GM23338 (cell line): Measurements from ENCODE around the gene SERPINB8. TPM values are rescaled to one million over a fixed set of nuclear protein-coding genes. Genes with fewer than 3 reads are reported as not detected.

Source experiments
- ATAC-seq: fragments of 200-7000 bp; cut with Tn5 transposase; 3 replicates; pipeline ENCODE4 v1.9.1; 2020
- DNase-seq: peaks from one replicate; pipeline ENCODE4 v3.0.0-alpha.2; 2015; ENCODE audit warnings: low spot score
- H2AFZ ChIP-seq: fragments of 200-600 bp; sonication (generic); 2 replicates; pipeline ENCODE4 v1.8.0; 2016; ENCODE audit warnings: antibody characterized with exemption, mild to moderate bottlenecking, moderate library complexity
- H3F3A ChIP-seq: fragments of 200-600 bp; sonication (generic); replicated peaks from 2 replicates; pipeline ENCODE4 v1.8.0; 2017; ENCODE audit warnings: antibody characterized with exemption, mixed run types, low read depth
- H3K27ac ChIP-seq: fragments of 200-600 bp; sonication (generic); 2 replicates; pipeline ENCODE4 v1.6.1; 2016; ENCODE audit warnings: low read depth
- H3K27me3 ChIP-seq: fragments of 200-600 bp; sonication (generic); 2 replicates; pipeline ENCODE4 v1.8.0; 2016; ENCODE audit warnings: mild to moderate bottlenecking, mixed run types, moderate library complexity; ENCODE audit not compliant: insufficient read depth
- H3K36me3 ChIP-seq: fragments of 200-600 bp; sonication (generic); 2 replicates; pipeline ENCODE4 v1.8.0; 2016; ENCODE audit warnings: mild to moderate bottlenecking; ENCODE audit not compliant: insufficient read depth
- H3K4me1 ChIP-seq: fragments of 200-600 bp; sonication (generic); 2 replicates; pipeline ENCODE4 v1.8.0; 2016; ENCODE audit warnings: mild to moderate bottlenecking, moderate library complexity; ENCODE audit not compliant: insufficient read depth
- H3K4me2 ChIP-seq: fragments of 200-600 bp; sonication (generic); 2 replicates; pipeline ENCODE4 v1.7.1; 2017; ENCODE audit warnings: mixed run types
- H3K4me3 ChIP-seq: fragments of 200-600 bp; sonication (generic); 2 replicates; pipeline ENCODE4 v1.6.1; 2016; ENCODE audit warnings: mixed run types
- H3K79me2 ChIP-seq: fragments of 200-600 bp; sonication (generic); replicated peaks from 2 replicates; pipeline ENCODE4 v1.8.0; 2017; ENCODE audit warnings: mild to moderate bottlenecking; ENCODE audit not compliant: insufficient read depth
- H3K9me2 ChIP-seq: fragments of 200-600 bp; sonication (generic); 2 replicates; pipeline ENCODE4 v1.8.0; 2017; ENCODE audit not compliant: insufficient read depth
- H4K20me1 ChIP-seq: fragments of 200-600 bp; sonication (generic); replicated peaks from 2 replicates; pipeline ENCODE4 v1.8.0; 2017; ENCODE audit warnings: mild to moderate bottlenecking; ENCODE audit not compliant: insufficient read depth
- H3K27ac Mint-ChIP-seq: 2 replicates; pipeline ENCODE4 v1.8.0; 2020; ENCODE audit warnings: inconsistent platforms, mild to moderate bottlenecking, moderate library complexity, mixed read lengths
- H3K27me3 Mint-ChIP-seq: 3 replicates; pipeline ENCODE4 v1.8.0; 2022; ENCODE audit warnings: low read depth, mild to moderate bottlenecking, moderate library complexity, mixed read lengths, inconsistent platforms; ENCODE audit not compliant: insufficient read depth, poor library complexity
- H3K36me3 Mint-ChIP-seq: 3 replicates; pipeline ENCODE4 v1.8.0; 2021; ENCODE audit warnings: low read depth, mild to moderate bottlenecking, inconsistent platforms, moderate library complexity, mixed read lengths
- H3K4me1 Mint-ChIP-seq: 3 replicates; pipeline ENCODE4 v1.8.0; 2020; ENCODE audit warnings: mild to moderate bottlenecking, inconsistent platforms, mixed read lengths
- H3K4me3 Mint-ChIP-seq: 3 replicates; pipeline ENCODE4 v1.8.0; 2021; ENCODE audit warnings: moderate library complexity, mild to moderate bottlenecking, inconsistent platforms, mixed read lengths
- H3K9me3 Mint-ChIP-seq: 3 replicates; pipeline ENCODE4 v1.8.0; 2020; ENCODE audit warnings: moderate library complexity, mild to moderate bottlenecking, inconsistent platforms, mixed read lengths
- CREB1 ChIP-seq: fragments of 250-450 bp; sonication (Bioruptor Pico); IDR thresholded peaks from 2 replicates; pipeline ENCODE4 v1.5.0; 2020; ENCODE audit warnings: low read depth, mild to moderate bottlenecking, moderate library complexity
- EZH2 ChIP-seq: fragments of 200-600 bp; sonication (generic); IDR thresholded peaks from one replicate; pipeline ENCODE4 v1.8.0; 2017; ENCODE audit warnings: antibody characterized with exemption, mild to moderate bottlenecking, low read depth; ENCODE audit not compliant: unreplicated experiment
- EZH2phosphoT487 ChIP-seq: fragments of 200-600 bp; sonication (generic); IDR thresholded peaks from one replicate; pipeline ENCODE4 v1.8.1; 2018; ENCODE audit warnings: antibody characterized with exemption; ENCODE audit not compliant: unreplicated experiment
- JUNB ChIP-seq: IDR thresholded peaks from one replicate; pipeline ENCODE4 v1.6.1; 2016; ENCODE audit warnings: antibody characterized with exemption; ENCODE audit not compliant: unreplicated experiment
- NANOG ChIP-seq: IDR thresholded peaks from 2 replicates; pipeline ENCODE4 v1.6.1; 2016; ENCODE audit warnings: antibody characterized with exemption, borderline replicate concordance
- POLR2AphosphoS5 ChIP-seq: IDR thresholded peaks from 2 replicates; pipeline ENCODE4 v1.6.1; 2016; ENCODE audit warnings: antibody characterized with exemption, low read depth
- STAT1 ChIP-seq: IDR thresholded peaks from one replicate; pipeline ENCODE4 v1.6.1; 2016; ENCODE audit warnings: antibody characterized with exemption; ENCODE audit not compliant: unreplicated experiment
- ZNF114 ChIP-seq: fragments of 250-450 bp; sonication (Bioruptor Pico); IDR thresholded peaks from 2 replicates; pipeline ENCODE4 v1.5.0; 2020; ENCODE audit warnings: mild to moderate bottlenecking, moderate library complexity
- ZNF331 ChIP-seq: fragments of 250-450 bp; sonication (Bioruptor Pico); IDR thresholded peaks from 2 replicates; pipeline ENCODE4 v1.5.0; 2020; ENCODE audit warnings: low read depth, mild to moderate bottlenecking, moderate library complexity
- polyA plus RNA-seq: library from polyadenylated mRNA; unstranded; fragments of >200 nt; fragmentation: Nextera tagmentation; extraction: Ambion mirVana; gene quantifications from 2 replicates; pipeline ENCODE4 v1.2.1, GENCODE V29; 2016
- total RNA-seq: library from RNA; depleted of rRNA; stranded (reverse); fragments of >200 nt; shearing (Covaris generic); gene quantifications from 2 replicates; pipeline ENCODE4 v1.2.3, GENCODE V29; 2014
- TF ChIP-seq, protein P1 (sequence below): IDR thresholded peaks from 2 replicates; pipeline ENCODE4 v1.6.1; 2016; ENCODE audit warnings: antibody characterized with exemption
- TF ChIP-seq, protein P2 (sequence below): IDR thresholded peaks from one replicate; pipeline ENCODE4 v1.6.1; 2018; ENCODE audit warnings: antibody characterized with exemption; ENCODE audit not compliant: unreplicated experiment
- TF ChIP-seq, protein P3 (sequence below): fragments of 250-450 bp; sonication (Bioruptor Pico); IDR thresholded peaks from 2 replicates; pipeline ENCODE4 v1.5.0; 2020; ENCODE audit warnings: mild to moderate bottlenecking, moderate library complexity
- TF ChIP-seq, protein P4 (sequence below), 2 experiments: fragments of 200-600 bp in 1 of 2; sonication (generic) in 1 of 2; conservative IDR thresholded peaks; 2 replicates each; pipeline versions ENCODE4 v1.5.1 to v1.6.1; 2016 to 2017; ENCODE audit warnings: antibody characterized with exemption in 2 of 2, low read depth in 2 of 2, mild to moderate bottlenecking in 2 of 2, moderate library complexity in 1 of 2

The SERPINB8 gene
- total and polyA plus RNA-seq, 2 experiments from 2014 or later: 0.50 to 2.1 TPM

DNA sequence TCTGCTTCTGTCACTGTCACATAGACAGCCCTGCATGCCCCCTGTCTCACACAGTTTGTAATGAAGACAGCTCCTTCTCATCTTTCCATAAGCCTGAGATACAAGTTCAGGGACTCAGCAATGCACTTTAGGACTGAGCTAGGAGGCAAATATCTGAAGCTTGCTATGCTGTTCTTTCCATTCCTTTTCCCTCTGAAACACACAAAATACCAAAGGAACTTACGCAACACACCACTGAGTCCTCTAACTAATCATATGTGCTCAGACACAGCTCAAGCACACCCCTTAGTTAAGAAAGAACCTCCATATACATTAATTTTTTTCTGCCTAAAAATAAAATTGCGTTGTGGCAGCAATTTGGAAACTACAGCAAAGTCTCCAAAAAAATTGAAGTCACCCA is 17.9 kb downstream of the SERPINB8 start:
- Mint-ChIP-seq H3K36me3 (peaks cover 3% of the 10 kb centered on the region; the same call in 1 of the 3 replicates), H3K4me1 (no peaks in the 10 kb centered on the region), H3K9me3 (no peaks in the 10 kb centered on the region; the same call in 1 of the 3 replicates), H3K4me3 (no peak overlapping the region), H3K27ac (no peak overlapping the region), H3K27me3 (peaks cover 1% of the 10 kb centered on the region)
- no peaks in the 10 kb centered on the region for H3K36me3 ChIP-seq
- DNase-seq: no peak
- no peaks in the 10 kb centered on the region for H3K4me1 ChIP-seq
- no peak overlapping the region for H3K27ac ChIP-seq
- H3K4me2 ChIP-seq: no peak overlapping the region
- H4K20me1 ChIP-seq: no peaks in the 10 kb centered on the region
- H2AFZ ChIP-seq: no peak overlapping the region
- TF ChIP-seq POLR2AphosphoS5 (no peak), JUNB (no peak), ZNF331 (CRISPR knock-in tag) (no peak), NANOG (no peak), EZH2 (no peak), CREB1 (CRISPR knock-in tag) (no peak), STAT1 (no peak), EZH2phosphoT487 (no peak), ZNF114 (CRISPR knock-in tag) (no peak)
- TF ChIP-seq, protein P1, sequence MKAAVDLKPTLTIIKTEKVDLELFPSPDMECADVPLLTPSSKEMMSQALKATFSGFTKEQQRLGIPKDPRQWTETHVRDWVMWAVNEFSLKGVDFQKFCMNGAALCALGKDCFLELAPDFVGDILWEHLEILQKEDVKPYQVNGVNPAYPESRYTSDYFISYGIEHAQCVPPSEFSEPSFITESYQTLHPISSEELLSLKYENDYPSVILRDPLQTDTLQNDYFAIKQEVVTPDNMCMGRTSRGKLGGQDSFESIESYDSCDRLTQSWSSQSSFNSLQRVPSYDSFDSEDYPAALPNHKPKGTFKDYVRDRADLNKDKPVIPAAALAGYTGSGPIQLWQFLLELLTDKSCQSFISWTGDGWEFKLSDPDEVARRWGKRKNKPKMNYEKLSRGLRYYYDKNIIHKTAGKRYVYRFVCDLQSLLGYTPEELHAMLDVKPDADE: no peak
- TF ChIP-seq, protein P2, sequence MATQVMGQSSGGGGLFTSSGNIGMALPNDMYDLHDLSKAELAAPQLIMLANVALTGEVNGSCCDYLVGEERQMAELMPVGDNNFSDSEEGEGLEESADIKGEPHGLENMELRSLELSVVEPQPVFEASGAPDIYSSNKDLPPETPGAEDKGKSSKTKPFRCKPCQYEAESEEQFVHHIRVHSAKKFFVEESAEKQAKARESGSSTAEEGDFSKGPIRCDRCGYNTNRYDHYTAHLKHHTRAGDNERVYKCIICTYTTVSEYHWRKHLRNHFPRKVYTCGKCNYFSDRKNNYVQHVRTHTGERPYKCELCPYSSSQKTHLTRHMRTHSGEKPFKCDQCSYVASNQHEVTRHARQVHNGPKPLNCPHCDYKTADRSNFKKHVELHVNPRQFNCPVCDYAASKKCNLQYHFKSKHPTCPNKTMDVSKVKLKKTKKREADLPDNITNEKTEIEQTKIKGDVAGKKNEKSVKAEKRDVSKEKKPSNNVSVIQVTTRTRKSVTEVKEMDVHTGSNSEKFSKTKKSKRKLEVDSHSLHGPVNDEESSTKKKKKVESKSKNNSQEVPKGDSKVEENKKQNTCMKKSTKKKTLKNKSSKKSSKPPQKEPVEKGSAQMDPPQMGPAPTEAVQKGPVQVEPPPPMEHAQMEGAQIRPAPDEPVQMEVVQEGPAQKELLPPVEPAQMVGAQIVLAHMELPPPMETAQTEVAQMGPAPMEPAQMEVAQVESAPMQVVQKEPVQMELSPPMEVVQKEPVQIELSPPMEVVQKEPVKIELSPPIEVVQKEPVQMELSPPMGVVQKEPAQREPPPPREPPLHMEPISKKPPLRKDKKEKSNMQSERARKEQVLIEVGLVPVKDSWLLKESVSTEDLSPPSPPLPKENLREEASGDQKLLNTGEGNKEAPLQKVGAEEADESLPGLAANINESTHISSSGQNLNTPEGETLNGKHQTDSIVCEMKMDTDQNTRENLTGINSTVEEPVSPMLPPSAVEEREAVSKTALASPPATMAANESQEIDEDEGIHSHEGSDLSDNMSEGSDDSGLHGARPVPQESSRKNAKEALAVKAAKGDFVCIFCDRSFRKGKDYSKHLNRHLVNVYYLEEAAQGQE: no peak
- TF ChIP-seq, protein P3, sequence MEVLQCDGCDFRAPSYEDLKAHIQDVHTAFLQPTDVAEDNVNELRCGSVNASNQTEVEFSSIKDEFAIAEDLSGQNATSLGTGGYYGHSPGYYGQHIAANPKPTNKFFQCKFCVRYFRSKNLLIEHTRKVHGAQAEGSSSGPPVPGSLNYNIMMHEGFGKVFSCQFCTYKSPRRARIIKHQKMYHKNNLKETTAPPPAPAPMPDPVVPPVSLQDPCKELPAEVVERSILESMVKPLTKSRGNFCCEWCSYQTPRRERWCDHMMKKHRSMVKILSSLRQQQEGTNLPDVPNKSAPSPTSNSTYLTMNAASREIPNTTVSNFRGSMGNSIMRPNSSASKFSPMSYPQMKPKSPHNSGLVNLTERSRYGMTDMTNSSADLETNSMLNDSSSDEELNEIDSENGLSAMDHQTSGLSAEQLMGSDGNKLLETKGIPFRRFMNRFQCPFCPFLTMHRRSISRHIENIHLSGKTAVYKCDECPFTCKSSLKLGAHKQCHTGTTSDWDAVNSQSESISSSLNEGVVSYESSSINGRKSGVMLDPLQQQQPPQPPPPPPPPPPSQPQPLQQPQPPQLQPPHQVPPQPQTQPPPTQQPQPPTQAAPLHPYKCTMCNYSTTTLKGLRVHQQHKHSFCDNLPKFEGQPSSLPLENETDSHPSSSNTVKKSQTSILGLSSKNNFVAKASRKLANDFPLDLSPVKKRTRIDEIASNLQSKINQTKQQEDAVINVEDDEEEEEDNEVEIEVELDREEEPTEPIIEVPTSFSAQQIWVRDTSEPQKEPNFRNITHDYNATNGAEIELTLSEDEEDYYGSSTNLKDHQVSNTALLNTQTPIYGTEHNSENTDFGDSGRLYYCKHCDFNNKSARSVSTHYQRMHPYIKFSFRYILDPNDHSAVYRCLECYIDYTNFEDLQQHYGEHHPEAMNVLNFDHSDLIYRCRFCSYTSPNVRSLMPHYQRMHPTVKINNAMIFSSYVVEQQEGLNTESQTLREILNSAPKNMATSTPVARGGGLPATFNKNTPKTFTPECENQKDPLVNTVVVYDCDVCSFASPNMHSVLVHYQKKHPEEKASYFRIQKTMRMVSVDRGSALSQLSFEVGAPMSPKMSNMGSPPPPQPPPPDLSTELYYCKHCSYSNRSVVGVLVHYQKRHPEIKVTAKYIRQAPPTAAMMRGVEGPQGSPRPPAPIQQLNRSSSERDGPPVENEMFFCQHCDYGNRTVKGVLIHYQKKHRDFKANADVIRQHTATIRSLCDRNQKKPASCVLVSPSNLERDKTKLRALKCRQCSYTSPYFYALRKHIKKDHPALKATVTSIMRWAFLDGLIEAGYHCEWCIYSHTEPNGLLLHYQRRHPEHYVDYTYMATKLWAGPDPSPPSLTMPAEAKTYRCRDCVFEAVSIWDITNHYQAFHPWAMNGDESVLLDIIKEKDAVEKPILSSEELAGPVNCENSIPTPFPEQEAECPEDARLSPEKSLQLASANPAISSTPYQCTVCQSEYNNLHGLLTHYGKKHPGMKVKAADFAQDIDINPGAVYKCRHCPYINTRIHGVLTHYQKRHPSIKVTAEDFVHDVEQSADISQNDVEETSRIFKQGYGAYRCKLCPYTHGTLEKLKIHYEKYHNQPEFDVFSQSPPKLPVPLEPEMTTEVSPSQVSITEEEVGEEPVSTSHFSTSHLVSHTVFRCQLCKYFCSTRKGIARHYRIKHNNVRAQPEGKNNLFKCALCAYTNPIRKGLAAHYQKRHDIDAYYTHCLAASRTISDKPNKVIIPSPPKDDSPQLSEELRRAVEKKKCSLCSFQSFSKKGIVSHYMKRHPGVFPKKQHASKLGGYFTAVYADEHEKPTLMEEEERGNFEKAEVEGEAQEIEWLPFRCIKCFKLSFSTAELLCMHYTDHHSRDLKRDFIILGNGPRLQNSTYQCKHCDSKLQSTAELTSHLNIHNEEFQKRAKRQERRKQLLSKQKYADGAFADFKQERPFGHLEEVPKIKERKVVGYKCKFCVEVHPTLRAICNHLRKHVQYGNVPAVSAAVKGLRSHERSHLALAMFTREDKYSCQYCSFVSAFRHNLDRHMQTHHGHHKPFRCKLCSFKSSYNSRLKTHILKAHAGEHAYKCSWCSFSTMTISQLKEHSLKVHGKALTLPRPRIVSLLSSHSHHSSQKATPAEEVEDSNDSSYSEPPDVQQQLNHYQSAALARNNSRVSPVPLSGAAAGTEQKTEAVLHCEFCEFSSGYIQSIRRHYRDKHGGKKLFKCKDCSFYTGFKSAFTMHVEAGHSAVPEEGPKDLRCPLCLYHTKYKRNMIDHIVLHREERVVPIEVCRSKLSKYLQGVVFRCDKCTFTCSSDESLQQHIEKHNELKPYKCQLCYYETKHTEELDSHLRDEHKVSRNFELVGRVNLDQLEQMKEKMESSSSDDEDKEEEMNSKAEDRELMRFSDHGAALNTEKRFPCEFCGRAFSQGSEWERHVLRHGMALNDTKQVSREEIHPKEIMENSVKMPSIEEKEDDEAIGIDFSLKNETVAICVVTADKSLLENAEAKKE: no peak
- TF ChIP-seq, protein P4, sequence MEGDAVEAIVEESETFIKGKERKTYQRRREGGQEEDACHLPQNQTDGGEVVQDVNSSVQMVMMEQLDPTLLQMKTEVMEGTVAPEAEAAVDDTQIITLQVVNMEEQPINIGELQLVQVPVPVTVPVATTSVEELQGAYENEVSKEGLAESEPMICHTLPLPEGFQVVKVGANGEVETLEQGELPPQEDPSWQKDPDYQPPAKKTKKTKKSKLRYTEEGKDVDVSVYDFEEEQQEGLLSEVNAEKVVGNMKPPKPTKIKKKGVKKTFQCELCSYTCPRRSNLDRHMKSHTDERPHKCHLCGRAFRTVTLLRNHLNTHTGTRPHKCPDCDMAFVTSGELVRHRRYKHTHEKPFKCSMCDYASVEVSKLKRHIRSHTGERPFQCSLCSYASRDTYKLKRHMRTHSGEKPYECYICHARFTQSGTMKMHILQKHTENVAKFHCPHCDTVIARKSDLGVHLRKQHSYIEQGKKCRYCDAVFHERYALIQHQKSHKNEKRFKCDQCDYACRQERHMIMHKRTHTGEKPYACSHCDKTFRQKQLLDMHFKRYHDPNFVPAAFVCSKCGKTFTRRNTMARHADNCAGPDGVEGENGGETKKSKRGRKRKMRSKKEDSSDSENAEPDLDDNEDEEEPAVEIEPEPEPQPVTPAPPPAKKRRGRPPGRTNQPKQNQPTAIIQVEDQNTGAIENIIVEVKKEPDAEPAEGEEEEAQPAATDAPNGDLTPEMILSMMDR (conservative IDR thresholded peaks at IDR 0.05; ENCODE audit: low read depth in 2 of 2): no peak
- no peaks in the 10 kb centered on the region for H3K79me2 ChIP-seq
- H3K9me2 ChIP-seq: no peaks in the 10 kb centered on the region
- H3F3A ChIP-seq: no peaks in the 10 kb centered on the region
- H3K27me3 ChIP-seq: no peaks in the 10 kb centered on the region
- ATAC-seq: no peak
- no peak overlapping the region for H3K4me3 ChIP-seq
